ENCODE results near the gene VAT1L. TPM values are rescaled to one million over a fixed set of nuclear protein-coding genes. Genes with fewer than 3 reads are reported as not detected.

VAT1L gene
- polyA plus RNA-seq, 1 of the 3 experiments (the other 2 are of a cell fraction) = 52.5 TPM

GRCh38 chr16:77910021-77910420, 121.7 kb downstream of the VAT1L start:
- Histone ChIP-seq H3K4me2 (no peak overlapping the region), H3K27me3 (ENCODE audit: insufficient read depth) (no peaks in the 10 kb centered on the region), H2AFZ (ENCODE audit: low read depth) (no peak overlapping the region), H3K9ac (no peak overlapping the region), H3K4me1 (ENCODE audit: control insufficient read depth in 1 of 2, insufficient read depth in 2 of 2, low read depth in 1 of 2, low read length in 1 of 2) (no peaks in the 10 kb centered on the region), H3K9me2 (no peaks in the 10 kb centered on the region), H3K9me3 (no peaks in the 10 kb centered on the region), H3K4me3 (ENCODE audit: low read depth in 2 of 2, low read length in 1 of 2) (no peak overlapping the region), H3K27ac (ENCODE audit: low read depth in 2 of 2, low read length in 1 of 2) (no peak overlapping the region), H3K36me3 (replicated peaks in 1 of 2; ENCODE audit: control insufficient read depth in 1 of 2, insufficient read depth in 2 of 2, low read length in 1 of 2) (no peaks in the 10 kb centered on the region), H3K79me2 (ENCODE audit: insufficient read depth) (no peaks in the 10 kb centered on the region), H4K20me1 (ENCODE audit: insufficient read depth) (no peaks in the 10 kb centered on the region), H3F3A (replicated peaks; ENCODE audit: insufficient read depth) (no peaks in the 10 kb centered on the region)
- WGBS (ENCODE audit: low lambda C conversion rate) = 81% methylated on average over 3 of the region's 3 CpGs
- CTCF ChIA-PET = no interaction called here
- POLR2A ChIA-PET = no interaction called here
- no peak for DNase-seq
- TF ChIP-seq TEAD4 (IDR thresholded peaks at IDR 0.05; ENCODE audit: borderline replicate concordance, insufficient read depth) (no peak), RFX5 (IDR thresholded peaks at IDR 0.05; ENCODE audit: low read length) (no peak), CTCF (IDR thresholded peaks at IDR 0.05) (no peak), IRF3 (IDR thresholded peaks at IDR 0.05; ENCODE audit: low read depth, low read length) (no peak), TAF1 (IDR thresholded peaks at IDR 0.05; ENCODE audit: borderline replicate concordance, low read depth, low read length) (no peak), ZBTB33 (IDR thresholded peaks at IDR 0.05; ENCODE audit: borderline replicate concordance, low read depth) (no peak), SMC3 (IDR thresholded peaks at IDR 0.05; ENCODE audit: low read depth, low read length) (no peak), USF1 (IDR thresholded peaks at IDR 0.05; ENCODE audit: borderline replicate concordance, low read depth) (no peak), POLR2AphosphoS5 (IDR thresholded peaks at IDR 0.05; ENCODE audit: low read depth, low read length) (no peak), FOXM1 (IDR thresholded peaks at IDR 0.05; ENCODE audit: low read depth) (no peak), REST (IDR thresholded peaks at IDR 0.05; ENCODE audit: low read depth, low read length) (no peak), MEF2A (IDR thresholded peaks at IDR 0.05; ENCODE audit: borderline replicate concordance, low read depth) (no peak), NFIC (IDR thresholded peaks at IDR 0.05; ENCODE audit: borderline replicate concordance) (no peak), PBX3 (IDR thresholded peaks at IDR 0.05) (no peak), USF2 (IDR thresholded peaks at IDR 0.05; ENCODE audit: borderline replicate concordance, low read depth, low read length) (no peak), GATA2 (CRISPR knock-in tag; IDR thresholded peaks at IDR 0.05) (no peak), NRF1 (IDR thresholded peaks at IDR 0.05; ENCODE audit: low read depth, low read length) (no peak)
